ENCODE measurements around the gene C1QTNF2.

- no peak for TF ChIP-seq CTCF (IDR thresholded peaks at IDR 0.05; ENCODE audit: insufficient read depth, low read length)
- TF ChIP-seq REST (IDR thresholded peaks at IDR 0.05; ENCODE audit: insufficient replicate concordance, low read depth), result no peak
- no peak for TF ChIP-seq SPI1 (IDR thresholded peaks at IDR 0.05; ENCODE audit: borderline replicate concordance, low read depth)
- TF ChIP-seq POLR2AphosphoS5 (IDR thresholded peaks at IDR 0.05; ENCODE audit: low read depth), result no peak
Observed at GRCh38 chr5:160305319-160305718, 65.1 kb downstream of the C1QTNF2 start.
